Measurements from ENCODE around the gene CSTPP1.
A peak's percentile ranks its signal among the peaks of the same experiment; 100 is the strongest.

The CSTPP1 gene

GRCh38 chr11:47148270-47148669, 211.7 kb downstream of the CSTPP1 start:
- ChIA-PET POLR2A (no interaction called here), CTCF (no interaction called here)
- no peak for DNase-seq (ENCODE audit: extremely low spot score)
- TF ChIP-seq, protein P1, sequence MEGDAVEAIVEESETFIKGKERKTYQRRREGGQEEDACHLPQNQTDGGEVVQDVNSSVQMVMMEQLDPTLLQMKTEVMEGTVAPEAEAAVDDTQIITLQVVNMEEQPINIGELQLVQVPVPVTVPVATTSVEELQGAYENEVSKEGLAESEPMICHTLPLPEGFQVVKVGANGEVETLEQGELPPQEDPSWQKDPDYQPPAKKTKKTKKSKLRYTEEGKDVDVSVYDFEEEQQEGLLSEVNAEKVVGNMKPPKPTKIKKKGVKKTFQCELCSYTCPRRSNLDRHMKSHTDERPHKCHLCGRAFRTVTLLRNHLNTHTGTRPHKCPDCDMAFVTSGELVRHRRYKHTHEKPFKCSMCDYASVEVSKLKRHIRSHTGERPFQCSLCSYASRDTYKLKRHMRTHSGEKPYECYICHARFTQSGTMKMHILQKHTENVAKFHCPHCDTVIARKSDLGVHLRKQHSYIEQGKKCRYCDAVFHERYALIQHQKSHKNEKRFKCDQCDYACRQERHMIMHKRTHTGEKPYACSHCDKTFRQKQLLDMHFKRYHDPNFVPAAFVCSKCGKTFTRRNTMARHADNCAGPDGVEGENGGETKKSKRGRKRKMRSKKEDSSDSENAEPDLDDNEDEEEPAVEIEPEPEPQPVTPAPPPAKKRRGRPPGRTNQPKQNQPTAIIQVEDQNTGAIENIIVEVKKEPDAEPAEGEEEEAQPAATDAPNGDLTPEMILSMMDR (IDR thresholded peaks at IDR 0.05; ENCODE audit: control extremely low read depth, extremely low read depth, low read depth, missing control alignments), result no peak

DNA sequence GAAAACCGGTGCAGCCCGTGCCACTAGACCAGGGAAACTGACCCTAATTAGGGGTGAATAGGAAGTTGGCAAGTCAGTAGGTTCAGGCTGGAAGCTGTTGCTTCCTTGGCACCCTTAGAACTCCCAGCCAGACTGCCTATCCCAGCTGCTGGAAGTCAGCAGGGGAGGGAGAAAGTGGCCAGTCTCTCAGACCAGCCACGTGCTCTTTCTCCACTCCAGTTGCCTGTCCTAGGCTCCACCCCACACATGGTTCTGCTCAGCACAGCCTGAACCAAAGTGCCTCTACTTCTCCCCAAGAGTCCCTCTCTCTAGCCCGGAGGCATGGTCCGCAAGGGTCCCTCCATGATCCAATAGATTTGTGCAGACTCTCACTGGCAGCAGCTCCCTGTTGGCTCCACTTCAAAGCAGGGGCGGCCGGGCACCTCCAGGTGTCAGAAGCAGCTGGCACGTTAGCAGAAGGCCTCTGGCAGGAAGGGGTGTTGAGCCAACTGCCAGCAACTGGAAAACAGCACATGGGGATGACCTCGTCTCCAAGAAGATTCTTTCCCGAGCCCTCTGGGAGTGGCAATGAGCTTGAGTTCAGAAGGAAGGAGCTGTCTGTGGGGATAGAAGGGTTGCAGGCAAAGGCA, 212.5 kb downstream of the CSTPP1 start:
- DNase-seq (ENCODE audit: extremely low spot score), result no peak
- POLR2A ChIA-PET, result no interaction called here
- CTCF ChIA-PET, result interaction anchor here (1.5 to 7.7 kb wide), 3 partner anchors 13 to 264 kb away, joined by 4 to 104 read pairs (median 5); no protein-coding TSS in a partner anchor
- TF ChIP-seq, protein P1 (IDR thresholded peaks at IDR 0.05; ENCODE audit: control extremely low read depth, extremely low read depth, low read depth, missing control alignments), result no peak

GRCh38 chr11:47149782-47150181, 213.2 kb downstream of the CSTPP1 start:
- CTCF ChIA-PET, result interaction anchor here (0.7 to 7.7 kb wide), 4 partner anchors 13 to 265 kb away, joined by 3 to 104 read pairs (median 4); no protein-coding TSS in a partner anchor
- POLR2A ChIA-PET, result no interaction called here
- TF ChIP-seq, protein P1 (IDR thresholded peaks at IDR 0.05; ENCODE audit: control extremely low read depth, extremely low read depth, low read depth, missing control alignments), result no peak
- no peak for DNase-seq (ENCODE audit: extremely low spot score)

DNA sequence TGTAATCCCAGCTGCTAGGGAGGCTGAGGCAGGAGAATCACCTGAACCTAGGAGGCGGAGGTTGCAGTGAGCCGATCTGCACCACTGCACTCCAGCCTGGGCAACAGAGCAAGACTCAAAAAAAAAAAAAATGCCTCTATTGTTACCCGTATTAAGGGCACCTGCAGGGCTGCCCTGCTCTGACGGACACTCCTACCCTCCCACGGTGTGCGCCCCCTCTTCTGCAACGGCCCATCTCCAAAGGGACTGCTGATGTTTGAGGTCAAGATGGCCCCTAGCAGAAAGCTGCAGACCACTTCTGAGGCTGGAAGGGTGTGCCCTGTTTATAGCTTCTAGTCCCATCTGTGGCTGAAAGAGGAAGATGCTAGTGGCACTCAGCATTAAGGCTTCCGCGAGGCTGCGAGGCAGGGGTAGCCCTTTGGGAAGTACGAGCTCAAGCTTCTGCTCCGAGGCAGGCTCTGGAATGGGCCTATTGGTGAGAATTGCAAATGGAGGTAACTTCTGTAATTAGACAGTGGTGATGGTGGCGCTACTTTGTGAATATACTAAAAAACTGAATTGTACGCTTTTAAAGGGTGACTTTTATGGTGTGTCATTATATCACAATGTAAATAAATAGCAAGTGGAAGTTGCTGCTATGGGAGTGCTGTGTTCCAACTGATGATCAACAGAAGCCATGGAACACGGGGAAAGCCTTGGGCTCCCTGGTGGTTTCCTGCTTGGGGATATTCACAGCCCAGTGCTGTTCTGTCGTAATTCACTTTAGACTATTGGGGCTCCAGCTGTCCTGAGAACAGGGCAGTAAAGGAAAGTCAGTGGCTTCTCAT, 215.8 kb downstream of the CSTPP1 start:
- DNase-seq (ENCODE audit: extremely low spot score), result peak; percentile 12
- POLR2A ChIA-PET, result interaction anchor here (0.6 kb wide), 1 partner anchor 322 kb away, joined by 3 read pairs; no protein-coding TSS in a partner anchor
- TF ChIP-seq, protein P1 (IDR thresholded peaks at IDR 0.05; ENCODE audit: control extremely low read depth, extremely low read depth, low read depth, missing control alignments), result no peak
- CTCF ChIA-PET, result interaction anchor here (0.6 to 7.7 kb wide), 54 partner anchors 9 to 706 kb away, joined by 3 to 104 read pairs (median 5); partner anchors contain the start of genes DDB2 and LRP4

DNA sequence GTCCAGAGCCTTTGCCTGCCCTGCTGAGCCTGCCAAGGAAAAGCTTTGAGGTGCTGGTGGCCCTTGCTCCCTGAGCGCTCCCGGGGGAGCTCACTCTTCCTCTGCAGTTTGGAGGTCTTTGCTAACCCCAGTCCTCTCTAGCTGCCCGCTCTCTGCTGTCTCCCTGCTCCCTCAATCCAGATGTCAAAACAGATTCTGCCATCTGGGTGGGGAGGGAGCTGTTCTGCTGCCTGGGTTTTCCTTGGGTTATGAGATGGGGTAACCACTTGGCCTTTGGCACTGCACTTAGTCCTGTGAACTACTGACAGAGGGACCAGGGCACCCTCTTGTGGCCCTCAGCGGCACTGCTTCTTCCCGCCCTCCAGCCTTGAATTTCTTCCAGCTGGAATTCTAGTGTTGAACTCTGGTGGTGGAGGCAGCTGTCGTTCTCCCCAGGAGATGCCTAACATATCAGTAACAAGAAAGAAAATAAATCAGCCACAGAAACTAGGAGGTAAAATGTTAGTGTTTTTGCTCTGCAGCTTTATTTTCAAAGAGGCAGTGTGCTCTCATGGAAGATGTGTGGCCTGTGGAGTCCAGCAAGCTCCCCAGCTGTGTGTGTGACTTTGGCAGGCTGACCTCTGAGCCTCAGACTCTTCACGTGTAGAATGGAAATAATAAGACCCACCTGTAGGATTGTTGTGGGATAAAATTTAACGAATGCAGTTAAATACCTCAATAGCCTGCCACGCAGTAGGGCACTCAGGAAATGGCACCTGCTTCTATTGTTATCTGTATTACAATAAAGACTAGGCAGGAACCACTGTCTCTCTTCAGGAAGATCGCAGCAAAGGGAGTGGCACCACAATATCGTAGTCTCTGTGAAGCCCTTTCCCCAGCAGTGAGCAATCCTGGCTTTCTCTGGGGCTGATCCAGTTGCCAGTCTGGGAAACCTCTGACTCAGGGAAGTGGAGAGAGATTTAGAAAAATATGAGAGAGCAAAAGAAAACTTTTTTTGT, 216.7 kb downstream of the CSTPP1 start:
- TF ChIP-seq, protein P1 (IDR thresholded peaks at IDR 0.05; ENCODE audit: control extremely low read depth, extremely low read depth, low read depth, missing control alignments), result peak; percentile 95
- CTCF ChIA-PET, result interaction anchor here (0.6 to 7.7 kb wide), 58 partner anchors 9 to 707 kb away, joined by 3 to 104 read pairs (median 5); partner anchors contain the start of genes DDB2 and LRP4
- DNase-seq (ENCODE audit: extremely low spot score), result peak; percentile 80
- POLR2A ChIA-PET, result interaction anchor here (0.6 to 1.4 kb wide), 2 partner anchors 10 to 323 kb away, joined by 3 to 6 read pairs; no protein-coding TSS in a partner anchor

Data from GM10248 (cell line).